ENCODE measurements around the gene CNOT8. TPM values are rescaled to one million over a fixed set of nuclear protein-coding genes. Genes with fewer than 3 reads are reported as not detected.

Gene CNOT8
- total and polyA plus RNA-seq, 9 of the 15 experiments (the other 6 are each of a cell fraction or from before 2014, with no cell fraction given): 15.2 to 68.9 (median 52.1) TPM

DNA sequence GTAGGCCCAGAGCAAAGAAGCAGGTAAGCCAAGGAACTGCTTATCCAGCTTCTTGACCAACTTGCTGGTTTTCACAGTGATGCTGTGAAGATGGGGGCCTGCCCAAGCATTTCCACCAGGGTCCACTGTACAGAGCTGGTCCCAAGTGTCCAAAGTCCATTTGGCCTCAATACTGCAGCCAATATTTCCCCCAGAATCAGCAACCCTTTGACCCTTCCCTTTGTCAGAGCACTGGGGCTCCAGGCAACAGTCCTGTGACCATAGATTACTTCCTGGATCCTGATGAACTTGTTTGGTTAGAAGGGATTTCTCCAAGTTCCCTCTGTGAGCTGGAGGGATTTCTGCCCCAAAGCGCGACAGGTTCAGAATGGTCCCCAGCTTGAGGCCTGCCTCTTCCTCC is 34.4 kb upstream of the CNOT8 start:
- H3K27ac ChIP-seq (ENCODE audit: extremely low read depth, low read depth, low read length): no peak overlapping the region
- ChIA-PET POLR2A (interaction anchor here (0.6 kb wide), 1 partner anchor 33 kb away, joined by 5 read pairs; no protein-coding TSS in a partner anchor), CTCF (ENCODE audit: low intra/inter-chr PET ratio) (no interaction called here)
- no peaks in the 10 kb centered on the region for H3K27me3 ChIP-seq (ENCODE audit: control insufficient read depth in 2 of 2, insufficient read depth in 2 of 2, low read length in 2 of 2)
- TF ChIP-seq BACH1 (tag; IDR thresholded peaks at IDR 0.05): no peak
- no peak for TF ChIP-seq ZNF224 (CRISPR knock-in tag; IDR thresholded peaks at IDR 0.05)
- TF ChIP-seq ZKSCAN3 (CRISPR knock-in tag; IDR thresholded peaks at IDR 0.05): no peak
- TF ChIP-seq, protein P1, sequence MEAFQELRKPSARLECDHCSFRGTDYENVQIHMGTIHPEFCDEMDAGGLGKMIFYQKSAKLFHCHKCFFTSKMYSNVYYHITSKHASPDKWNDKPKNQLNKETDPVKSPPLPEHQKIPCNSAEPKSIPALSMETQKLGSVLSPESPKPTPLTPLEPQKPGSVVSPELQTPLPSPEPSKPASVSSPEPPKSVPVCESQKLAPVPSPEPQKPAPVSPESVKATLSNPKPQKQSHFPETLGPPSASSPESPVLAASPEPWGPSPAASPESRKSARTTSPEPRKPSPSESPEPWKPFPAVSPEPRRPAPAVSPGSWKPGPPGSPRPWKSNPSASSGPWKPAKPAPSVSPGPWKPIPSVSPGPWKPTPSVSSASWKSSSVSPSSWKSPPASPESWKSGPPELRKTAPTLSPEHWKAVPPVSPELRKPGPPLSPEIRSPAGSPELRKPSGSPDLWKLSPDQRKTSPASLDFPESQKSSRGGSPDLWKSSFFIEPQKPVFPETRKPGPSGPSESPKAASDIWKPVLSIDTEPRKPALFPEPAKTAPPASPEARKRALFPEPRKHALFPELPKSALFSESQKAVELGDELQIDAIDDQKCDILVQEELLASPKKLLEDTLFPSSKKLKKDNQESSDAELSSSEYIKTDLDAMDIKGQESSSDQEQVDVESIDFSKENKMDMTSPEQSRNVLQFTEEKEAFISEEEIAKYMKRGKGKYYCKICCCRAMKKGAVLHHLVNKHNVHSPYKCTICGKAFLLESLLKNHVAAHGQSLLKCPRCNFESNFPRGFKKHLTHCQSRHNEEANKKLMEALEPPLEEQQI (IDR thresholded peaks at IDR 0.05): no peak
- TF ChIP-seq, protein P2, sequence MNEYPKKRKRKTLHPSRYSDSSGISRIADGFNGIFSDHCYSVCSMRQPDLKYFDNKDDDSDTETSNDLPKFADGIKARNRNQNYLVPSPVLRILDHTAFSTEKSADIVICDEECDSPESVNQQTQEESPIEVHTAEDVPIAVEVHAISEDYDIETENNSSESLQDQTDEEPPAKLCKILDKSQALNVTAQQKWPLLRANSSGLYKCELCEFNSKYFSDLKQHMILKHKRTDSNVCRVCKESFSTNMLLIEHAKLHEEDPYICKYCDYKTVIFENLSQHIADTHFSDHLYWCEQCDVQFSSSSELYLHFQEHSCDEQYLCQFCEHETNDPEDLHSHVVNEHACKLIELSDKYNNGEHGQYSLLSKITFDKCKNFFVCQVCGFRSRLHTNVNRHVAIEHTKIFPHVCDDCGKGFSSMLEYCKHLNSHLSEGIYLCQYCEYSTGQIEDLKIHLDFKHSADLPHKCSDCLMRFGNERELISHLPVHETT (CRISPR knock-in tag; conservative IDR thresholded peaks at IDR 0.05 in 1 of 2, IDR thresholded peaks at IDR 0.05 in 1 of 2): no peak
- no peak for TF ChIP-seq ZNF239 (CRISPR knock-in tag; IDR thresholded peaks at IDR 0.05)
- TF ChIP-seq TBP (optimal IDR thresholded peaks at IDR 0.05; ENCODE audit: low read depth, low read length): no peak
- TF ChIP-seq, protein P3, sequence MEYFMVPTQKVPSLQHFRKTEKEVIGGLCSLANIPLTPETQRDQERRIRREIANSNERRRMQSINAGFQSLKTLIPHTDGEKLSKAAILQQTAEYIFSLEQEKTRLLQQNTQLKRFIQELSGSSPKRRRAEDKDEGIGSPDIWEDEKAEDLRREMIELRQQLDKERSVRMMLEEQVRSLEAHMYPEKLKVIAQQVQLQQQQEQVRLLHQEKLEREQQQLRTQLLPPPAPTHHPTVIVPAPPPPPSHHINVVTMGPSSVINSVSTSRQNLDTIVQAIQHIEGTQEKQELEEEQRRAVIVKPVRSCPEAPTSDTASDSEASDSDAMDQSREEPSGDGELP (CRISPR knock-in tag; IDR thresholded peaks at IDR 0.05; ENCODE audit: borderline replicate concordance): no peak
- TF ChIP-seq CTBP1 (IDR thresholded peaks at IDR 0.05; ENCODE audit: borderline replicate concordance): no peak
- 96% methylated on average over 2 of the region's 2 CpGs for WGBS (ENCODE audit: insufficient coverage, low coverage, missing lambda C conversion rate)
- DNase-seq (ENCODE audit: extremely low read depth in 1 of 4, low spot score in 3 of 4) (no peak), ATAC-seq (no peak), FAIRE-seq (no peak)
- no peak overlapping the region for H2AFZ ChIP-seq (ENCODE audit: low read depth, low read length)
- in situ Hi-C loops (cut with MboI) (no loop called here), intact Hi-C loops (cut with micrococcal nuclease) (no loop called here)
- no peak overlapping the region for H3K4me3 ChIP-seq
- no peaks in the 10 kb centered on the region for H3K9me3 ChIP-seq (replicated peaks; ENCODE audit: control insufficient read depth, insufficient read depth, low read depth, low read length)
- peaks cover 3% of the 10 kb centered on the region in 2 experiments; a peak in 3 of 5 replicates for H3K4me1 ChIP-seq (replicated peaks in 1 of 2; ENCODE audit: control insufficient read depth in 2 of 2, insufficient read depth in 2 of 2, low read length in 2 of 2)
- H3K4me2 ChIP-seq (ENCODE audit: insufficient read depth, low read length): no peak overlapping the region
- no TSS peak for BruUV-seq (replicated peaks)
- H4K20me1 ChIP-seq (replicated peaks; ENCODE audit: control insufficient read depth, insufficient read depth, low read length): no peaks in the 10 kb centered on the region
- H3K9ac ChIP-seq (ENCODE audit: insufficient read depth in 1 of 2, low read depth in 2 of 2, low read length in 2 of 2): no peak overlapping the region
- peaks cover 2% of the 10 kb centered on the region; the same call in 1 of the 3 replicates for H3K79me2 ChIP-seq (ENCODE audit: control insufficient read depth, insufficient read depth, low read length)
- H3K36me3 ChIP-seq (ENCODE audit: control insufficient read depth, insufficient read depth, low read length): peaks cover 72% of the 10 kb centered on the region
- peaks cover 3% of the 10 kb centered on the region for H3K9me1 ChIP-seq (ENCODE audit: control insufficient read depth, insufficient read depth, low read length)
